ENCODE results near the gene MEI1.

GRCh38 chr22:41812805-41813545 lies 113.7 kb downstream of the MEI1 start:
- TF ChIP-seq, protein P1, sequence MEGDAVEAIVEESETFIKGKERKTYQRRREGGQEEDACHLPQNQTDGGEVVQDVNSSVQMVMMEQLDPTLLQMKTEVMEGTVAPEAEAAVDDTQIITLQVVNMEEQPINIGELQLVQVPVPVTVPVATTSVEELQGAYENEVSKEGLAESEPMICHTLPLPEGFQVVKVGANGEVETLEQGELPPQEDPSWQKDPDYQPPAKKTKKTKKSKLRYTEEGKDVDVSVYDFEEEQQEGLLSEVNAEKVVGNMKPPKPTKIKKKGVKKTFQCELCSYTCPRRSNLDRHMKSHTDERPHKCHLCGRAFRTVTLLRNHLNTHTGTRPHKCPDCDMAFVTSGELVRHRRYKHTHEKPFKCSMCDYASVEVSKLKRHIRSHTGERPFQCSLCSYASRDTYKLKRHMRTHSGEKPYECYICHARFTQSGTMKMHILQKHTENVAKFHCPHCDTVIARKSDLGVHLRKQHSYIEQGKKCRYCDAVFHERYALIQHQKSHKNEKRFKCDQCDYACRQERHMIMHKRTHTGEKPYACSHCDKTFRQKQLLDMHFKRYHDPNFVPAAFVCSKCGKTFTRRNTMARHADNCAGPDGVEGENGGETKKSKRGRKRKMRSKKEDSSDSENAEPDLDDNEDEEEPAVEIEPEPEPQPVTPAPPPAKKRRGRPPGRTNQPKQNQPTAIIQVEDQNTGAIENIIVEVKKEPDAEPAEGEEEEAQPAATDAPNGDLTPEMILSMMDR (IDR thresholded peaks at IDR 0.05; ENCODE audit: low read depth, low read length, poor library complexity, severe bottlenecking) = no peak
- no peak for TF ChIP-seq EZH2phosphoT487 (IDR thresholded peaks at IDR 0.05; ENCODE audit: borderline replicate concordance, low read length)

All from DOHH2 (cell line).